OCI-LY7 (cell line): Measurements from ENCODE around the gene IL20RA. TPM values are rescaled to one million over a fixed set of nuclear protein-coding genes. Genes with fewer than 3 reads are reported as not detected.
"Not testable (repeated sequence)": the region's sequence is repeated elsewhere in the genome, so short reads cannot be mapped to it uniquely, and the experiment has no call there.

ENCODE experiments used
- BruUV-seq: library from RNA; stranded (reverse); fragments of 400-500 nt; replicated peaks from 2 replicates; lab custom pipeline; 2021; lab: Mats Ljungman, UMichigan
- CTCF ChIA-PET: fragments of 300-600 bp; sonication (Branson Sonifier 250); formaldehyde crosslinking; loops from one replicate; lab custom pipeline; 2022; ENCODE audit warnings: antibody characterized with exemption; ENCODE audit not compliant: unreplicated experiment; lab: Charles Lee
- POLR2A ChIA-PET: fragments of 300-600 bp; sonication (Branson Sonifier 250); formaldehyde crosslinking; loops from one replicate; lab custom pipeline; 2022; ENCODE audit warnings: antibody characterized with exemption; lab: Charles Lee
- DNase-seq: peaks from one replicate; pipeline ENCODE4 v3.0.0-alpha.2; 2015; ENCODE audit warnings: low spot score
- H2AFZ ChIP-seq: fragments of 200-600 bp; sonication (generic), shearing (Covaris generic); 2 replicates; pipeline ENCODE4 v1.6.1; 2014; ENCODE audit warnings: mild to moderate bottlenecking, antibody characterized with exemption, low read length, moderate library complexity
- H3K27ac ChIP-seq: fragments of 200-600 bp; sonication (generic); 2 replicates; pipeline ENCODE4 v1.5.1; 2014; ENCODE audit warnings: mixed run types, low read depth, mild to moderate bottlenecking, moderate library complexity, low read length, inconsistent platforms; ENCODE audit not compliant: poor library complexity, severe bottlenecking
- H3K36me3 ChIP-seq: fragments of 200-600 bp; sonication (generic); 2 replicates; pipeline ENCODE4 v1.6.1; 2014; ENCODE audit warnings: mild to moderate bottlenecking, antibody characterized with exemption, low read length, moderate library complexity, mixed read lengths; ENCODE audit not compliant: insufficient read depth
- H3K4me1 ChIP-seq: fragments of 200-600 bp; sonication (generic); 2 replicates; pipeline ENCODE4 v1.5.1; 2014; ENCODE audit warnings: mild to moderate bottlenecking, low read length; ENCODE audit not compliant: insufficient read depth, poor library complexity, severe bottlenecking
- H3K4me2 ChIP-seq: fragments of 200-600 bp; sonication (generic); 2 replicates; pipeline ENCODE4 v1.6.1; 2014; ENCODE audit warnings: mild to moderate bottlenecking, low read length
- H3K4me3 ChIP-seq: fragments of 200-600 bp; sonication (generic); 2 replicates; pipeline ENCODE4 v1.5.1; 2014; ENCODE audit warnings: mild to moderate bottlenecking, low read depth, low read length; ENCODE audit not compliant: poor library complexity, severe bottlenecking
- H3K79me2 ChIP-seq: fragments of 200-600 bp; sonication (generic); 2 replicates; pipeline ENCODE4 v1.6.1; 2016; ENCODE audit warnings: low read depth, mild to moderate bottlenecking, low read length, moderate library complexity, mixed read lengths; ENCODE audit not compliant: insufficient read depth
- H3K9me2 ChIP-seq: fragments of 200-600 bp; sonication (generic); 2 replicates; pipeline ENCODE4 v1.6.1; 2016; ENCODE audit warnings: mild to moderate bottlenecking, low read length, mixed read lengths; ENCODE audit not compliant: insufficient read depth
- H3K9me3 ChIP-seq: fragments of 200-600 bp; sonication (generic); 2 replicates; pipeline ENCODE4 v1.6.1; 2014; ENCODE audit warnings: mild to moderate bottlenecking, mixed run types, low read length, mixed read lengths
- H4K20me1 ChIP-seq: fragments of 200-600 bp; sonication (generic); 2 replicates; pipeline ENCODE4 v1.6.1; 2014; ENCODE audit warnings: mild to moderate bottlenecking, antibody characterized with exemption, low read length, moderate library complexity, mixed read lengths; ENCODE audit not compliant: insufficient read depth
- CTCF ChIP-seq: fragments of 200-600 bp; sonication (generic); conservative IDR thresholded peaks from 2 replicates; pipeline ENCODE4 v1.5.1; 2014; ENCODE audit warnings: mild to moderate bottlenecking, antibody characterized with exemption, low read length, moderate library complexity, mixed read lengths
- EZH2phosphoT487 ChIP-seq: fragments of 200-600 bp; sonication (generic); IDR thresholded peaks from 2 replicates; pipeline ENCODE4 v1.6.1; 2018; ENCODE audit warnings: low read depth, borderline replicate concordance, mild to moderate bottlenecking, mixed run types, antibody characterized with exemption, low read length, moderate library complexity, mixed read lengths
- intact Hi-C: fragments of 100-400 bp; cut with micrococcal nuclease; formaldehyde crosslinking; loops from one replicate; pipeline ENCODE4 v1.10.0; 2022; ENCODE audit not compliant: unreplicated experiment
- total RNA-seq, 2 experiments: library from RNA; depleted of rRNA in 1 of 2; stranded (reverse); fragments of >200 nt in 1 of 2; shearing (Covaris generic) in 1 of 2; gene quantifications; 2 replicates each; pipeline ENCODE4 v1.2.3, GENCODE V29; 2014 to 2022

Gene IL20RA
- total RNA-seq, 2 experiments from 2014 or later = not detected

GRCh38 chr6:136960781-136961180 lies 84.0 kb downstream of the IL20RA start:
- Histone ChIP-seq H2AFZ (no peak overlapping the region), H3K79me2 (no peaks in the 10 kb centered on the region), H3K9me2 (no peaks in the 10 kb centered on the region), H3K36me3 (no peaks in the 10 kb centered on the region), H3K27ac (no peak overlapping the region), H3K4me2 (no peak overlapping the region), H4K20me1 (no peaks in the 10 kb centered on the region), H3K4me1 (peaks cover 13% of the 10 kb centered on the region), H3K9me3 (no peaks in the 10 kb centered on the region), H3K4me3 (no peak overlapping the region)
- DNase-seq = no peak
- BruUV-seq = no TSS peak
- intact Hi-C loops = no loop called here
- ChIA-PET CTCF (no interaction called here), POLR2A (no interaction called here)
- TF ChIP-seq CTCF (no peak), EZH2phosphoT487 (no peak)

DNA sequence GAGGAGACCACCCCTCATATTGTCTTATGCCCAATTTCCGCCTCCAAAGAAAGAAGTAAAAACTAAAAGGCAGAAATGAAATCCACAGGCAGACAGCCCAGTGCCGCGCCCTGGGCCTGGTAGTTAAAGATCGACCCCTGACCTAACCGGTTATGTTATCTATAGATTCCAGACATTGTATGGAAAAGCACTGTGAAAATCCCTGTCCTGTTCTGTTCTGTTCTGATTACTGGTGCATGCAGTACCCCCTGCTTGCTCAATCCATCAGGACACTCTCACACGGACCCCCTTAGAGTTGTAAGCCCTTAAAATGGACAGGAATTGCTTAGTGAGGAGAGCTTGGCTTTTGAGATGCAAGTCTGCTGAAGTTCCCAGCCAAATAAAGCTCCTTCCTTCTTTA lies 84.8 kb downstream of the IL20RA start:
- POLR2A ChIA-PET, DNase-seq, H2AFZ ChIP-seq, H3K4me2 ChIP-seq, CTCF ChIA-PET, H3K27ac ChIP-seq, H3K9me3 ChIP-seq, BruUV-seq, intact Hi-C loops, H3K4me3 ChIP-seq, H3K9me2 ChIP-seq, H3K36me3 ChIP-seq, H3K79me2 ChIP-seq, H4K20me1 ChIP-seq: not testable (repeated sequence)
- peaks cover 13% of the 10 kb centered on the region for H3K4me1 ChIP-seq

- H3K27ac ChIP-seq = no peak overlapping the region
- H3K9me2 ChIP-seq = no peaks in the 10 kb centered on the region
- TF ChIP-seq CTCF (no peak), EZH2phosphoT487 (no peak)
- intact Hi-C loops = no loop called here
- no peak for DNase-seq
- no TSS peak for BruUV-seq
- H3K9me3 ChIP-seq = no peaks in the 10 kb centered on the region
- no peak overlapping the region for H3K4me2 ChIP-seq
- H3K4me1 ChIP-seq = peaks cover 13% of the 10 kb centered on the region
- H3K36me3 ChIP-seq = no peaks in the 10 kb centered on the region
- H3K79me2 ChIP-seq = no peaks in the 10 kb centered on the region
- no peak overlapping the region for H2AFZ ChIP-seq
- no peaks in the 10 kb centered on the region for H4K20me1 ChIP-seq
- ChIA-PET POLR2A (interaction anchor here (1.0 kb wide), 1 partner anchor 14 kb away, joined by 3 read pairs; no protein-coding TSS in a partner anchor), CTCF (no interaction called here)
- no peak overlapping the region for H3K4me3 ChIP-seq
Observed at GRCh38 chr6:136959471-136959891, 85.3 kb downstream of the IL20RA start.
